Large intestine (tissue), 12 donors: ENCODE data around the gene ACOT2. TPM values are rescaled to one million over a fixed set of nuclear protein-coding genes. Genes with fewer than 3 reads are reported as not detected.
"Not testable (repeated sequence)": the region's sequence is repeated elsewhere in the genome, so short reads cannot be mapped to it uniquely, and the experiment has no call there.

Experiments used
- DNase-seq, 2 donors: peaks; one replicate each; pipeline versions ENCODE4 v3.0.0 to v3.0.0-alpha.2; 2013
- H3K27ac ChIP-seq: one replicate; pipeline ENCODE4 v1.5.1; 2013; ENCODE audit warnings: low read length
- H3K27me3 ChIP-seq: 2 replicates; pipeline ENCODE4 v1.6.1; 2013; ENCODE audit warnings: low read length; ENCODE audit not compliant: control insufficient read depth, insufficient read depth
- H3K36me3 ChIP-seq: 2 replicates; pipeline ENCODE4 v1.6.1; 2013; ENCODE audit warnings: low read length; ENCODE audit not compliant: control insufficient read depth, insufficient read depth
- H3K4me1 ChIP-seq: one replicate; pipeline ENCODE4 v1.6.1; 2013; ENCODE audit warnings: low read length; ENCODE audit not compliant: control insufficient read depth, insufficient read depth
- H3K4me3 ChIP-seq: one replicate; pipeline ENCODE4 v1.5.1; 2013; ENCODE audit warnings: low read length
- H3K9me3 ChIP-seq: one replicate; pipeline ENCODE4 v1.6.1; 2013; ENCODE audit warnings: mild to moderate bottlenecking, low read depth, low read length, moderate library complexity; ENCODE audit not compliant: control insufficient read depth
- whole genome bisulfite sequencing: methylation state at CpG from one replicate; pipeline ENCODE4 v1.1.5; 2013; ENCODE audit warnings: low lambda C conversion rate; ENCODE audit not compliant: insufficient coverage; 5-methylcytosine and 5-hydroxymethylcytosine counted together
- long read RNA-seq, 11 donors: transcript quantifications; one replicate each; lab custom pipeline, GENCODE V29; 2026
- polyA plus RNA-seq: library from polyadenylated mRNA; unstranded; fragments of 120-200 nt; gene quantifications from one replicate; pipeline ENCODE4 v1.2.1, GENCODE V29; 2013

Gene ACOT2
- 37.2 TPM for polyA plus RNA-seq
- long read RNA-seq, donor 1, transcript ACOT2-201 (3 exons, 1,774 nt), result major isoform, 7 of 13 reads
- long read RNA-seq, donor 1, partial matches to known transcripts, result 6 of 13 reads
- long read RNA-seq, donor 1, other reads (novel, unspliced or antisense), result 0 of 13 reads
- long read RNA-seq, donor 2, transcript ACOT2-201 (3 exons, 1,774 nt), result major isoform, 44 of 68 reads
- long read RNA-seq, donor 2, partial matches to known transcripts, result 24 of 68 reads
- long read RNA-seq, donor 2, other reads (novel, unspliced or antisense), result 0 of 68 reads
- long read RNA-seq, donor 3, result 0 reads
- long read RNA-seq, donor 4, partial matches to known transcripts, result 0 of 1 reads
- long read RNA-seq, donor 4, other reads (novel, unspliced or antisense), result 0 of 1 reads
- long read RNA-seq, donor 5, transcript ACOT2-201 (3 exons, 1,774 nt), result major isoform, 7 of 7 reads
- long read RNA-seq, donor 5, partial matches to known transcripts, result 0 of 7 reads
- long read RNA-seq, donor 5, other reads (novel, unspliced or antisense), result 0 of 7 reads
- long read RNA-seq, donor 6, transcript ACOT2-201 (3 exons, 1,774 nt), result major isoform, 12 of 20 reads
- long read RNA-seq, donor 6, partial matches to known transcripts, result 8 of 20 reads
- long read RNA-seq, donor 6, other reads (novel, unspliced or antisense), result 0 of 20 reads
- long read RNA-seq, donor 7, transcript ACOT2-201 (3 exons, 1,774 nt), result major isoform, 11 of 17 reads
- long read RNA-seq, donor 7, partial matches to known transcripts, result 5 of 17 reads
- long read RNA-seq, donor 7, other reads (novel, unspliced or antisense), result 0 of 17 reads
- long read RNA-seq, donor 8, transcript ACOT2-201 (3 exons, 1,774 nt), result major isoform, 16 of 31 reads
- long read RNA-seq, donor 8, partial matches to known transcripts, result 15 of 31 reads
- long read RNA-seq, donor 8, other reads (novel, unspliced or antisense), result 0 of 31 reads
- long read RNA-seq, donor 9, transcript ACOT2-201 (3 exons, 1,774 nt), result major isoform, 21 of 21 reads
- long read RNA-seq, donor 9, partial matches to known transcripts, result 0 of 21 reads
- long read RNA-seq, donor 9, other reads (novel, unspliced or antisense), result 0 of 21 reads
- long read RNA-seq, donor 10, transcript ACOT2-201 (3 exons, 1,774 nt), result major isoform, 25 of 46 reads
- long read RNA-seq, donor 10, partial matches to known transcripts, result 21 of 46 reads
- long read RNA-seq, donor 10, other reads (novel, unspliced or antisense), result 0 of 46 reads
- long read RNA-seq, donor 11, transcript ACOT2-201 (3 exons, 1,774 nt), result major isoform, 14 of 22 reads
- long read RNA-seq, donor 11, partial matches to known transcripts, result 8 of 22 reads
- long read RNA-seq, donor 11, other reads (novel, unspliced or antisense), result 0 of 22 reads

- WGBS, result 0% methylated on average over 2 of the region's 83 CpGs
- H3K27me3 ChIP-seq, H3K36me3 ChIP-seq, H3K9me3 ChIP-seq: not testable (repeated sequence)
- DNase-seq, result peak; percentile 91 to 96
- Histone ChIP-seq H3K4me3 (peak within 1 kb of the TSS; percentile 54), H3K27ac (peak within 1 kb of the TSS; percentile 90), H3K4me1 (peaks cover 17% of the 10 kb centered on the region)
Observed at GRCh38 chr14:73569185-73569958, at the start of gene ACOT2. TSS of gene ACOT2 (plus strand) at chr14:73569213. CDS start at chr14:73569241, 28 bp downstream.

- no peak for DNase-seq
- no CpG with 5 or more reads among the region's 4 CpGs for WGBS
- H3K9me3 ChIP-seq, result no peaks in the 10 kb centered on the region
Observed at GRCh38 chr14:73521229-73521628, 47.8 kb upstream of the ACOT2 start.

GRCh38 chr14:73524493-73524892 lies 44.5 kb upstream of the ACOT2 start:
- WGBS, result no CpG with 5 or more reads among the region's 4 CpGs
- no peaks in the 10 kb centered on the region for H3K36me3 ChIP-seq
- no peak overlapping the region for H3K27ac ChIP-seq
- no peaks in the 10 kb centered on the region for H3K9me3 ChIP-seq
- no peak for DNase-seq
- no peaks in the 10 kb centered on the region for H3K27me3 ChIP-seq
- no peaks in the 10 kb centered on the region for H3K4me1 ChIP-seq
- no peak overlapping the region for H3K4me3 ChIP-seq

More at GRCh38 chr14:73521229-73521628, 47.8 kb upstream of the ACOT2 start:
- Histone ChIP-seq H3K4me1 (no peaks in the 10 kb centered on the region), H3K4me3 (no peak overlapping the region), H3K36me3 (no peaks in the 10 kb centered on the region), H3K27ac (no peak overlapping the region), H3K27me3 (no peaks in the 10 kb centered on the region)

- no peaks in the 10 kb centered on the region for H3K9me3 ChIP-seq
- no peak overlapping the region for H3K4me3 ChIP-seq
- H3K27ac ChIP-seq, result no peak overlapping the region
- no CpG with 5 or more reads among the region's 6 CpGs for WGBS
- no peaks in the 10 kb centered on the region for H3K4me1 ChIP-seq
- no peaks in the 10 kb centered on the region for H3K27me3 ChIP-seq
- no peaks in the 10 kb centered on the region for H3K36me3 ChIP-seq
- no peak for DNase-seq
Observed at GRCh38 chr14:73526036-73526984, 42.7 kb upstream of the ACOT2 start.

GRCh38 chr14:73529356-73529755 lies 39.7 kb upstream of the ACOT2 start:
- H3K4me3 ChIP-seq, DNase-seq, H3K4me1 ChIP-seq, H3K27ac ChIP-seq, H3K36me3 ChIP-seq, H3K9me3 ChIP-seq, H3K27me3 ChIP-seq: not testable (repeated sequence)
- WGBS, result no CpG with 5 or more reads among the region's 2 CpGs

GRCh38 chr14:73531971-73532370 lies 37.0 kb upstream of the ACOT2 start:
- H3K27ac ChIP-seq, H3K36me3 ChIP-seq, DNase-seq, H3K4me3 ChIP-seq, H3K4me1 ChIP-seq, H3K27me3 ChIP-seq, H3K9me3 ChIP-seq: not testable (repeated sequence)
- WGBS, result no CpG with 5 or more reads among the region's 3 CpGs

GRCh38 chr14:73537244-73538045 lies 31.6 kb upstream of the ACOT2 start:
- not testable (repeated sequence) for H3K4me3 ChIP-seq, H3K4me1 ChIP-seq, H3K36me3 ChIP-seq, H3K27ac ChIP-seq, H3K27me3 ChIP-seq, H3K9me3 ChIP-seq
- no CpG with 5 or more reads among the region's 84 CpGs for WGBS
- DNase-seq, result peak in 1 of 2 donors; percentile 49

- not testable (repeated sequence) for H3K27ac ChIP-seq, H3K4me3 ChIP-seq, H3K36me3 ChIP-seq, H3K4me1 ChIP-seq, H3K27me3 ChIP-seq, H3K9me3 ChIP-seq
- peak in 1 of 2 donors; percentile 18 for DNase-seq
- WGBS, result no CpG with 5 or more reads among the region's 5 CpGs
Observed at GRCh38 chr14:73539017-73539416, 30.0 kb upstream of the ACOT2 start.
